ENCODE data around the gene PLXNA1. TPM values are rescaled to one million over a fixed set of nuclear protein-coding genes. Genes with fewer than 3 reads are reported as not detected.

Gene PLXNA1
- total and polyA plus RNA-seq, 10 of the 15 experiments (the other 5 are each of a cell fraction or from before 2014, with no cell fraction given), result 0.03 to 16.4 (median 2.5) TPM

DNA sequence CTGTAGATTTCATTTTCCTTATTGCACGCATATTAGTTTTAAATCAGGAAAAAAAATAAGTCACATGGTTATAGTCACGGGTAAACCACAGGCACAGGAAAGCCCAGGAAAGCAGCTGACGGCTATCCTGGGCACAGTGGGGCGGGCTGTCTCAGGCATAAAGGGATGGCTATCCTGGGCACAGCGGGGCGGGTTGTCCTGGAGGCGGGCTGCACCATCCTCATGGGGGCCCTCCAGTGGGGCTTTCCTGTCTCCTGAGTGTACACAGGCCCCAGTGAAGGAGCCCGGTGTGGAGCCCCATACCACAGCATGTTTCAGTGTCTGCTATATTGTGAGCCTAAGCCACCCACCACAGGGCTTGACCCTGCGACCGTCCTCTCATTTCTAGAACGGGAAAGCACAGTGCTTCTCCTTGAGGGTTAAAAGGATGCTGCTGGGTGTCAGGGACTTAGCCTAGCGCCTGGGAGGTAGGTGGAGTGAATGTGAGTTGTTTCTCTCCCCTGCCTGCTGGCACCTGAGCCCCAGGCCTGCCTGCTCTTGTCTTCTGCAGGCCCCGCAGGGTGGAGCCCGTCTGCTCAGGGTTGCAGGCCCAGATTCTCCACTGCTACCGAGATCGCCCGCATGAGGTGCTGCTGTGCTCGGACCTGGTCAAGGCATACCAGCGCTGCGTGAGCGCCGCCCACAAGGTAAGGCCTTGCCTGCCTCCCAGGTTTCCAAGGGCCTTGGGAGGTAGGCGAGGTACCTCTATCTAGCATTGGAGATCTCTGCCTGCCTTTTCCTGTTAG lies 25.9 kb upstream of the PLXNA1 start:
- H3K9ac ChIP-seq (ENCODE audit: control insufficient read depth, insufficient read depth, low read length), result no peak overlapping the region
- intact Hi-C loops (cut with micrococcal nuclease; ENCODE audit: unreplicated experiment), result no loop called here

More for the DNA sequence above, 25.9 kb upstream of the PLXNA1 start:
- no TSS peak for BruUV-seq (replicated peaks)
- no peak overlapping the region for H2AFZ ChIP-seq (ENCODE audit: control insufficient read depth, low read depth, low read length)
- H3K27me3 ChIP-seq (replicated peaks in 1 of 2; ENCODE audit: control insufficient read depth in 2 of 2, insufficient read depth in 2 of 2, low read length in 1 of 2), result no peaks in the 10 kb centered on the region
- no peak overlapping the region for H3K4me2 ChIP-seq (ENCODE audit: control insufficient read depth, insufficient read depth)
- CTCF ChIA-PET, result no interaction called here
- ATAC-seq, result no peak
- DNase-seq (ENCODE audit: low read depth, low spot score), result no peak
- no peaks in the 10 kb centered on the region for H4K20me1 ChIP-seq (ENCODE audit: control insufficient read depth, insufficient read depth)
- H3K4me3 ChIP-seq, result no peak overlapping the region
- 77% methylated on average over 23 of the region's 23 CpGs for WGBS (ENCODE audit: insufficient coverage, insufficient replicate concordance, low lambda C conversion rate, missing lambda C conversion rate)
- H3K36me3 ChIP-seq (ENCODE audit: control insufficient read depth in 2 of 2, insufficient read depth in 2 of 2, low read length in 1 of 2), result no peaks in the 10 kb centered on the region; a peak in 2 of 4 replicates
- SMC1A ChIA-PET (ENCODE audit: uncharacterized antibody, unreplicated experiment), result interaction anchor here (1.0 to 1.8 kb wide), 2 partner anchors 24 to 46 kb away, joined by 3 to 6 read pairs; no protein-coding TSS in a partner anchor
- RAD21 ChIA-PET (ENCODE audit: unreplicated experiment), result no interaction called here
- FAIRE-seq, result no peak
- POLR2A ChIA-PET, result no interaction called here
- H3K4me1 ChIP-seq (ENCODE audit: control insufficient read depth, insufficient read depth, low read length), result peaks cover 27% of the 10 kb centered on the region
- H3K9me3 ChIP-seq (replicated peaks; ENCODE audit: control insufficient read depth, insufficient read depth, low read length), result no peaks in the 10 kb centered on the region
- H3K79me2 ChIP-seq (ENCODE audit: control insufficient read depth, insufficient read depth, low read length), result no peaks in the 10 kb centered on the region
- H3K27ac ChIP-seq (ENCODE audit: control insufficient read depth, insufficient read depth), result no peak overlapping the region
- in situ Hi-C loops (cut with MboI), result no loop called here
- no peak for TF ChIP-seq CREM (IDR thresholded peaks at IDR 0.05; ENCODE audit: low read depth)
- no peak for TF ChIP-seq TARDBP (IDR thresholded peaks at IDR 0.05; ENCODE audit: borderline replicate concordance)
- TF ChIP-seq TCF7 (IDR thresholded peaks at IDR 0.05; ENCODE audit: borderline replicate concordance), result no peak
- no peak for TF ChIP-seq BCL11A (IDR thresholded peaks at IDR 0.05; ENCODE audit: low read depth, low read length)
- no peak for TF ChIP-seq SPI1 (IDR thresholded peaks at IDR 0.05; ENCODE audit: borderline replicate concordance, insufficient read depth, low read depth, low read length)
- no peak for TF ChIP-seq ZBTB11 (CRISPR knock-in tag; IDR thresholded peaks at IDR 0.05)
- TF ChIP-seq, protein P1, sequence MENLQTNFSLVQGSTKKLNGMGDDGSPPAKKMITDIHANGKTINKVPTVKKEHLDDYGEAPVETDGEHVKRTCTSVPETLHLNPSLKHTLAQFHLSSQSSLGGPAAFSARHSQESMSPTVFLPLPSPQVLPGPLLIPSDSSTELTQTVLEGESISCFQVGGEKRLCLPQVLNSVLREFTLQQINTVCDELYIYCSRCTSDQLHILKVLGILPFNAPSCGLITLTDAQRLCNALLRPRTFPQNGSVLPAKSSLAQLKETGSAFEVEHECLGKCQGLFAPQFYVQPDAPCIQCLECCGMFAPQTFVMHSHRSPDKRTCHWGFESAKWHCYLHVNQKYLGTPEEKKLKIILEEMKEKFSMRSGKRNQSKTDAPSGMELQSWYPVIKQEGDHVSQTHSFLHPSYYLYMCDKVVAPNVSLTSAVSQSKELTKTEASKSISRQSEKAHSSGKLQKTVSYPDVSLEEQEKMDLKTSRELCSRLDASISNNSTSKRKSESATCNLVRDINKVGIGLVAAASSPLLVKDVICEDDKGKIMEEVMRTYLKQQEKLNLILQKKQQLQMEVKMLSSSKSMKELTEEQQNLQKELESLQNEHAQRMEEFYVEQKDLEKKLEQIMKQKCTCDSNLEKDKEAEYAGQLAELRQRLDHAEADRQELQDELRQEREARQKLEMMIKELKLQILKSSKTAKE (IDR thresholded peaks at IDR 0.05; ENCODE audit: low read depth, poor library complexity, severe bottlenecking), result no peak
